Amygdala (tissue), 56 donors: ENCODE measurements around the gene PAX6.
"Not testable (repeated sequence)": the region's sequence is repeated elsewhere in the genome, so short reads cannot be mapped to it uniquely, and the experiment has no call there.

Experiments
- DNase-seq, 56 donors: peaks; one replicate each; lab custom pipeline; 2025; lab: John Stamatoyannopoulos, UW

PAX6 gene

DNA sequence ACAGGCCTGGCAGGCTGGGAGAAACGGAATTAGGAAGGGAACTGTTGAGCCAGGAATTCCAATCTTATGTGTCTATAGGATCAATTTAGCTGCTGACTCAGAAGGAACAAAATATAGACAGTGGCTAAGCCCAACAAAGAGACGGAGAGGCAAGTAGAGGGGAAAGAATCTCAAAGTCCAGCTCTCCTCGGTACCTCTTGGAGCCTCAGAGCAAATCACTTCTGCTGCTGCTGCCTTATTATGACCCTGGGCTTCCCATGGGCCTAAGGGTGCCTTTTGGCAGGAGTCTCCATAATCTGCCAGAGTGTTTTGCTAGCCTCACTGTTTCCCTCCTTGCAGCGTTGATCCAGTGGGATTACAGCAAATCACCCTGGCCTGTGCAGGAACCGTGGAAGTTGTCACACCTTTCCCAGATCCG is 31.7 kb downstream of the PAX6 start:
- no peak for DNase-seq

DNA sequence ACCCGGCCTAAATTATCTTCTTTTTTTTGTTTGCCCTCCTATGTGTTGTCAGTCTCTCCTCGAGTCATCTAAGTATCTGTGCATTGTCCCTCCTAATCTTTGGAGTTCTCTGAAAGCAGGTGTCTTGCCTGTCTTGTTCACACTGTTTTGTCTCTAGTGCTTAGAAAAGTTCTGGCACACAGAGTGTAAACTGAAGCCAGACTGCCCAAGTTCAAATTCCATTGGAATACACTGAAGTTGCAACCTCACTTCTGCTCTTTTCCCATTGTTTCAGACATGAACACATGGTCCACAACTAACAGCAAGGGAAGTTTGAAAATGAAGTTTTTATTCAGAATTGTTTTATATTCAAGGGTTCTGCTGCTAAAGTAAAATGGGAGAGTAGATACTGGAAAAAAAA is 38.7 kb downstream of the PAX6 start:
- no peak for DNase-seq

DNA sequence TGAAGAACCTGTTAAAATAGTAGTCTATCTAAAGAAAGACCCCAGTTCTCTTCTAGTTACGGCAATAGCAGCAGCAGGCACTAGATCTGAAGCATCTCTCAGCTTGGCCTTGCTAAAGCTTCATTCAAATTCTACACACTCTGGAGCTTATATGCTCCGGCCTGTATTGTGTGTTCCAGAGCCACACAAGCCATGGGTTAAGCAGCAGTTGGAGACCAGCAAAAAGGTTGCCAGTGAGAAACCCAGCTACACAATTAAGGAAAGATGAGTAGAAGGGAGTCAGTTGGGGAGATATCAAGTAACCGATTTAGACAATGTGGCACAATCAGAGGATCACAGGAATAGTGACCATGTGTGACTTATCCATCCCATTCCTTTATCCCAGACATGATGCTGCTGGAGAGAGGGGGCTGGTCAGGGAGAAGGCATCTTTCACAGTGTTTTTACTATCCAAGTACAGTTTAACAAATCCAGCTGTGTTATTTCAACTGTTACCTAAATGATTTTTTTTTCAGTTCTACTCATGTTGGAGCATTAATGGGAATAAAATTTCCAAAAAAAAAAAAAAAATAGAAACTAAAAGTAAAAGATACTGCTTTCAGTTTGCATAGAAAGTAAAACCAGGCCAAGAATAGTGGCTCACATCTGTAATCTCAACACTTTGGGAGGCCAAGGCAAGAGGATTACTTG is 41.0 kb downstream of the PAX6 start:
- DNase-seq, result no peak

DNA sequence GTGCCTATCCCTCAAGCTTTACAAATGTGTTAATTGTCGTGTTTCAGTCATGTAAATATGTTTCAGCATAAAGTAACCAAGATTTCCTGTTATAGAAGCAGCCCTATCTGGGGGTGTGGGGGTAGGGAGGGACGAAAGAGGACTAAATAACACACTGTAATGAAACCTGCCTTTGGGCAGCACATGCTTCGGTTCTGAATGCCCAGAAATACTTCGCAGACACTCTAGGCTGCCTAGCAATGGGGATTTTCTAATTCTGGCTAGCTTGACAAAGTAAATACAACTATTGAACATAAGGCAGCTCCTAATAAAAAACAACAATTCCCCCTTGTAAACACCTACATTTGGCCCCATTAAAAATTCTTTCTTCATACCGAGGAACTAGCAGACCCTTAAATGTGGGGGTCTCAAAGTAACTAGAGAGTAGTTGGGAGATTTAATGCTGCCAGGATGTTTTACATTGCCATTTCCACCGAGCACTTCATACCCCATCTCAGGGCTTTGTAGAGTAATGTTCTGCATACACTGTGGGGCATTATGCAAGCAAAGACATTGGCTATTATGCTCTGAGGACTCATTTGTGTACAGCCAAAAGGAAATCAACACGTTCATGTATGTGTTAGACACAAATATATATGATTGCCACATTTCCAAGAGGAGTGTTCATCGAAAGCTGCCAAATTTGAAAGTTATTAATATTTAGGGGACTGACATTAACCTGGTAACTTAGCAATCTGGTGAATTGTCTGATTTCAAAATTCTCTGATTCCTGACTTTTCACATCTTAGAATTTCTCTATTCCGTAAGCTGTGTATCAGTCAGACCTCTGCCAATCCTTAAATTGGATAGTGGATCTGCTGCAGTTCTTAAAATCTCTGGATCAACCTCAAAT is 42.1 kb downstream of the PAX6 start:
- peak in 15 of 56 donors; percentile 7 to 56 (median 37) for DNase-seq

DNA sequence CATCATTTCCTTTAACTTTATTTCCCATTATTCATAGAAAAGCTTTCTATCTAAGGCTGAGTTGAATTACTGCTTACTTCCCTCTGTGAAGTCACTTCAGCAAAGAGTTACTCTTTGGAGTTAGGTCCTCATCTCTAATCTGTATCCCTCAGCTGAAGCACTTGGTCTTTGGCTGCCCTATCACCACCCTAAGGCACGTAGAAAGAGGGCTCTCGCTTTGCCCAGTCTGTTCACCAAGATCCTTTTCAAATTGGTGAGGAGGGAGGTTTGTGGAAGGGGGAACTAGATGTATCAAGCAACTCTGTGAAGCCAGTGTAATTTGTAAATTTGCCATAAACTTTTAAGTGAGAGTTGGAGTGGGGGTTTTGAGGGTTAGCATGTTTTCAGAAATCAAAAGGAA is 43.4 kb downstream of the PAX6 start:
- no peak for DNase-seq

DNA sequence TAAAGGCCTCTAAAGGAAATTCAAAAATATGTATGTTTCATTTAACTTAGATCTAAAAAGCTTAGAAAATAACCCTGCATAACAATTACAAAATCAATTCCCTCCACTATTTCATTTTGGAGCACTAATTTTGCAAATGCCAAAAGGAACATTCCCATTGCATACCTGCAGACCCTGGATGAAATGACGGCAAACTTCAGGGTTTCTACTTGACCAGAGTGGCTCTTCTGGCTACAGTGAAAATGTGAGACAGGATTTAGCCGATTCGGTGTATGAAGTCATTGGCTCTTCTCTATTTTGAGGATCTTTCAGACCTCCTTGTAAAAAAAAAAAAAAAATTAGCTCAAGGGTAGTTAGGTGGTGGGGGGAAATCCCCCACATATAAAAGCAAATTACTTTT is 44.1 kb downstream of the PAX6 start:
- DNase-seq, result no peak

DNA sequence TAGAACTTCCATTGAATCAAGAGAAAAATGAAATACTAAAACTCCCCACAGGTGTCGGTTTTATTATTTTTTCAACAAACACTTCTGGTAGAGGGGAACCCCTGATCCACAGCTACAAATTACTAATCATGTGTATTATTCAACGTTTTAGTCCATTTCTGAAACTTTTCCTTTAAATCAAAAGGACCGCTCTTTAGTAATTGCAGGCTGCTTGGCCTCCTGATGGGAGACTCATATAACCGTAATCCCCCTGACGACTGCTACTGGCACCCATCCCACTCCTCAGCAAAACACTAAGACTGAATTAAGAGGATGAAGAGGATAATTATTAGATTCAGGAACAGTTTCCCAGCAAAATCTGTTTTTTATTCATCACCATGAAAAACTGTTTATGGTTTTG is 46.4 kb downstream of the PAX6 start:
- peak in 1 of 56 donors; percentile 5 for DNase-seq

DNA sequence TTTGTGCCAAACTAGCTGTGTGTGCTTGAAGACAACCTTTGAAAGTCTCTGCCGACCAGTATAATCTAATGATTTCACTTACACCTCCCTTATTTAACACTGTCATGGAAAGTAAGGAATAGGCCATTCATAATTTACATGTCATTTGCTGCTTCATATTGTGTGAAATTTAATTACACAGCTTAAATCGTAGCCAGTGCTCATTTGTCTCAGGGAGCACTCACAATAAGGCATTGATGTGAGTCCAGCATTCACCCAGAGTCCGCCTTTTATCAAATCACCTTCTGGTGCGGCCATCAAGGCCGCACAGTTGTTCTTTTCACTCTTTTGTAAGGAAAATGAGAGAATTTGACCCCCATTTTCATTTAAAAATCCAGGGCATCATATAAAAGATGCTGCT is 46.9 kb downstream of the PAX6 start:
- no peak for DNase-seq

DNA sequence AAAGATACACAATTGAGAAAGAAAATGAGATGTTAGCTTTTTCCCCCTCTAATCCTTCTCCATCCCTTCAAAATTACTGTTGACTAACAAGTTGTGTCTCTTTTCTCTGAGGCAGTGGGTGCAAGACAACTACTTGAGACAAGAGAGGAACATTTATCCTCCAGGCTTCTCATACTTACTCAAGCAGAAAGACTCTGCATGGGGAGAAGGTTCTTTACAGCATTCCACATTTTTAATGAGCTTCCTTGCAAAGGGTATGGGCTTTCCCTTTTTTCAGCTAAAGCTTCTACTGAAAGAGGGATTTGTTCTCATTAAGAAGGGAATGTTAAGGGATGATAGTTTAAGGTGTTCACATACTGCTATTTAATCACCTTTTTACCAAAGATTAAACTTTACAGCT is 47.8 kb downstream of the PAX6 start:
- no peak for DNase-seq

DNA sequence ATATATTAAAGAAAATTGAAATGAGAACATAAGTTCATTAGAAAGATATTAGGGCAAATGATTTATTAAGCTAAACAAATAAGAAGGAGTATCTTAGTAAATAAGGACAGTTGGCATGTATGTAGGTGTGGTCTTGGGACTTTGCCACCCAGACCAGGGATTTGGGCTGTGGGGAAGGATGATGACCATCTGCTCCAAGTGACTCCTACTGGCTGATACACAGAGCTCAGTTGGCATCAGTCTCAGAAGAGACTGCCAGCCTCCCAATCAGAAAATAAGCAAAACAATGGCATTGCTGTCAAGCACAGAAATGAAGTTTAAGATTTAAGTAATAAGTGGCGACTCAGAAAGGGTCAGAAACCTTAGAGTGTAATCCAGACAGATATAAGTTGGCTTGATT is 49.5 kb downstream of the PAX6 start:
- DNase-seq, result no peak

DNA sequence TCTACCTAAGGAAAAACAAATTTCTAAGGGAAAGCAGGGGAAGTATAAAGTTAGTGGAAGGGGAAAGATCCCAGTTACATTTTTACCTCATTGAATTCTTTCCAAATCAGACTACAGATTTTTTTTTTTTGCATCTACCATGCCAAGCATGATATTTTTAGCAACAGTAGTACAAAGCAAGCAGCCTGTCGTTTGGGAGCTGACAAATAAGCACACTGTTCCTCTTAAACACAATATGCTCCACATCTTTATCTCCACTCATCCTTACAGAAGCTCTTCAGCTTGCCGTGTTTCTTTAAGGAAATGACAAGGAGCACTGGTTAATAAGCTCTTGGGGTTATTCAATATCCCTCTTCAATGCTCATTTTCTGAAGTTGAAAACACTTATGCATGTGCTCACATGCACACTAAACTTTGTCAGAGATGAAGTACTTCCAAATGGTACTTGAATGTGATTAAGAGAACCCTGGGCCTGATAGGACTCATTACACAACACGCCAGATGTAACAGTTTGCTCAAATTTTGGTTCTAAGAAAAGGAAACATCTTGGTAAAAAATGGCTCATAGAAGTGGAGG is 53.8 kb downstream of the PAX6 start:
- no peak for DNase-seq

DNA sequence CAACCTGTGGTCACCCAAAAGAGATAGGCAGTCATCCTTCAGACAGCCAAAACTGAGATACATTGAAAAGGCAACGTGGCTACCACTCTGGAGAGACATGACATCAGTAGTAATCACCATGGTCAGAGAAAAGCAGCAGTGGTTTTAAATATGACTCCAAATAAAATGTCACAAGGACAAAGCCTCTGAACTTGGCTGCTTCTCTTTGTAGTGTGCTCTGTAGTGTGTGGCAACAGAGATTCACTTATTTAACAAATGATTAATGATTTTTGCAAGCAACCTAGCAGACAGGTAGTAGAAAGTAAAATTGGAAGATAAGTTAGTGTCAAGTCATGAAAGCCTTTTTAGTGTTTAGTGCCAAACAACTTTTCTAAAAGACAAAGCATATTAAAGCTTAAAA is 63.5 kb downstream of the PAX6 start:
- no peak for DNase-seq

DNA sequence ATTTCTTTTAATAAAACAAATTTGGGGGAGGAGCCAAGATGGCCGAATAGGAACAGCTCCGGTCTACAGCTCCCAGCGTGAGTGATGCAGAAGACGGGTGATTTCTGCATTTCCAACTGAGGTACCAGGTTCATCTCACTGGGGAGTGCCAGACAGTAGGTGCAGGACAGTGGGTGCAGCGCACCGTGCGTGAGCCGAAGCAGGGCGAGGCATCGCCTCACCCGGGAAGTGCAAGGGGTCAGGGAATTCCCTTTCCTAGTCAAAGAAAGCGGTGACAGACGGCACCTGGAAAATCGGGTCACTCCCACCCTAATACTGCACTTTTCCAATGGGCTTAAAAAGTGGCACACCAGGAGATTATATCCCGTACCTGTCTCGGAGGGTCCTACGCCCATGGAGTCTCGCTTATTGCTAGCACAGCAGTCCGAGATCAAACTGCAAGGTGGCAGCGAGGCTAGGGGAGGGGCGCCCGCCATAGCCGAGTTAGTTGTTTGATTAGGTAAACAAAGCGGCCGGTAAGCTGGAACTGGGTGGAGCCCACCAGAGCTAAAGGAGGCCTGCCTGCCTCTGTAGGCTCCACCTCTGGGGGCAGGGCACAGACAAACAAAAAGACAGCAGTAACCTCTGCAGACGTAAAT is 70.3 kb downstream of the PAX6 start:
- DNase-seq, result not testable (repeated sequence)

DNA sequence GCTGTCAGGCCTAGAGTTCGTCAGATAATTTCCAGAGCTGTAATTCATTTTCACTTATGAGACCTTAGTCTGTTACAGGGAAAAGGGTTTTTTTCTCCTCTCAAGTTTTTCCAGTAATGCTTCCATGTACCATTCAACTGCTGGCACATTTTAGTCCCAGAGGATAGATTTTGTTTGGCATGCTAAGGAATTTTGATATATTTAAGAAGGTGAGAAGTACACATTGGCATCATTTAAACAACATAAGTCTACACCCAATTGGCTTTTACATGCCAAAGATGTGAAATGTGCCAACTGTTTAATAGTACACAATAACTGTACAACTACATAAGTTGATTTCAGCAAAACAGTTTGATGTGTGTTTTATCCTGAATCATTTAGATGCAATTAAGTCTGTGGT is 71.0 kb downstream of the PAX6 start:
- no peak for DNase-seq
